Globus pallidus (tissue), 1 donor: Measurements from ENCODE around the gene SLC24A3.

ENCODE experiments used
- DNase-seq: peaks from one replicate; pipeline ENCODE4 v3.0.0-alpha.2; 2015; ENCODE audit warnings: low spot score

The SLC24A3 gene

GRCh38 chr20:19271879-19272651, 59.6 kb downstream of the SLC24A3 start:
- no peak for DNase-seq

- no peak for DNase-seq
Observed at GRCh38 chr20:19272976-19273654, 60.7 kb downstream of the SLC24A3 start.

DNA sequence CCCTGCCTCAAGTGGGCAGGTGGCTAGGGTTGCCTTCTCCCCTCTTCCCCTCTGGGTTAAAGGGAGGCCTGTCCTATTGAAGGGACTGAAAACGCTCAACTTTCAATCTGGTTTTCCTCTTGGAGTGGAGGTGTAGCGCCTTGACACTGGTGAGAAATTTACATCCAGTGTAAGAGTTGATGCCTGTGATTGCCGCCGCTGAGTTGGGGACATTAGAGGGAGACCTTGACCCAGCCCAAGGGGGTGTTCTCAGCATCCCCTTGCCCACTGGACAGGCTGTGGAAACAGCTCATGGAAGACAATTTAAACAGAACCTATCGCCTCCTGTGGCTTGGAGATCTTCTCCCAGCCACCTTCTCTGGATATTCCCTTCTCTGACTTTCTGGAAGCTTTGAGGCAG, 61.6 kb downstream of the SLC24A3 start:
- no peak for DNase-seq

GRCh38 chr20:19274412-19275015, 62.1 kb downstream of the SLC24A3 start:
- no peak for DNase-seq

DNA sequence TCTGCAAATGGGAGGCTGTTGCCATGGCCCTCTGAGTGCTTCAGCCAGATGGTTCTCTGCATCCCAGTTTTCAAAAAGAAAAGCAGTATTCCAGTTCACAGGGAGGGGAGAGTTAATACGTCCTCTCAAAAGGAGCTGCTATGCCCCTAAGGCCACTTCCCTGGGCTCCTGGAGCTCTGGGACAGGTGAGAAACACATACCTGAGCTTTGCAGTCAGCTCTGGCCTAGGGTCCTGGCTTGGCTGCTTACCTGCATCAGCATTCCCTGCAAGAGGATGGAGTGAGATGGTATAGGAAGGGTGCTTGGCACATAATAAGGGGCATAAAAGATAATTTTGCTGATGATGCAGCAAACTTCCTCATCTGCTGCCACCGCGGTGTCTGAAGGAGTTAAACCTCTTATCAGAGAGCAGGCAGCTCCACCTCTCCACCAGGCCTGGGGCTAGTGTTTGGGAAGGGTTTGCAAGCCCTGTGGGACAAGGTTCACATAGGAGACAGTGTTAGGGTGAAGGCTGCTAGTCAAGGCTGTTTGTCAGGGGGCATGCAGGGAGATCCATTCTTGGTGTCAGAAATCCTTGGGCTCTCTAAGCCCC, 62.7 kb downstream of the SLC24A3 start:
- DNase-seq, result no peak

DNA sequence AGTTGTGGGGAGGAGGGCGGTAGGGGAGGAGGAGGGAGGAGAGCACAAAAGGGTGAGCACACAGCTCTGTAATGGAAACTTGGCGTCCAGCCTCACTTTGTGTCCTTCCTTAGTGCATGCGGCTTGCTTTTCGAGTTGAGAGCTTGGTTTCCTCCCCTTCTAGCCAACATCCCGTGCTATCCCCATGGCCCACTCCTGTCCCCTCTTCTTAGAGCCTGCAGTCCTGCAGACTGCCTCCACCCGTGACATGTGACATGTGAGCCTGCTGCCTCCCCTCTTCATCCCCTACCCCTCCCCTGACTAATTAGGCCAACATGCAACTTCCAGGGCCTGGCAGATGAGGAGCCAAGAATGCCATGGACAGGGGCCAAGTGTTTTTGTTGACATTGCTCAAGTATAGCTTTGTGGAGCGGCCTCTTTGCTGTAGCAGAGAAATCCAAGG, 63.2 kb downstream of the SLC24A3 start:
- peak; percentile 58 for DNase-seq

GRCh38 chr20:19277381-19277780, 64.9 kb downstream of the SLC24A3 start:
- DNase-seq, result no peak

DNA sequence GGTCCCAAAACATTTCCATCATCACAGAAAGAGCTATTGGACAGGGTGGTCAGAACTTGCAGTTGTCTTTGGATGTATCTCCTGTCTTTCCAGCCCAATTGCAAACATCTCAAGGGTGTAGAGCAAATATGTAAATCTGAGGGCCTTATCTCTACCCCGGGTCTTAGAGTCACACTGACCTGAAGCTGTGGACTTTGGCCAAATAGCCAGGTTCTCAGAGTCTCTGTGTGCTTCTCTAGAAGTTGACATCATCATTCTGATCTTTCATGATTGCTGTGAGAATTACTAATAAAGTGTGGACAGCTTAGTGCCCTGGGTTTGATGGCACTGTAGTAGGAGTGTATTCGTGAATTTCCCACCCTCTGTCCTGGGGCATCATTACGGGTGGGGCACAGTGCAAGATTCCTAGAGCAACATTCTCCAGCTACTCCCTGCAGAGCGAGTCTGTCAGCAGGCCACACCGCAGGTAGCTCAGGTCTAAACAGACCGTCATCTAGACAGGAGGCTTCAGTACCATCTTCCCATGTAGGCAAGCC, 71.1 kb downstream of the SLC24A3 start:
- no peak for DNase-seq

DNA sequence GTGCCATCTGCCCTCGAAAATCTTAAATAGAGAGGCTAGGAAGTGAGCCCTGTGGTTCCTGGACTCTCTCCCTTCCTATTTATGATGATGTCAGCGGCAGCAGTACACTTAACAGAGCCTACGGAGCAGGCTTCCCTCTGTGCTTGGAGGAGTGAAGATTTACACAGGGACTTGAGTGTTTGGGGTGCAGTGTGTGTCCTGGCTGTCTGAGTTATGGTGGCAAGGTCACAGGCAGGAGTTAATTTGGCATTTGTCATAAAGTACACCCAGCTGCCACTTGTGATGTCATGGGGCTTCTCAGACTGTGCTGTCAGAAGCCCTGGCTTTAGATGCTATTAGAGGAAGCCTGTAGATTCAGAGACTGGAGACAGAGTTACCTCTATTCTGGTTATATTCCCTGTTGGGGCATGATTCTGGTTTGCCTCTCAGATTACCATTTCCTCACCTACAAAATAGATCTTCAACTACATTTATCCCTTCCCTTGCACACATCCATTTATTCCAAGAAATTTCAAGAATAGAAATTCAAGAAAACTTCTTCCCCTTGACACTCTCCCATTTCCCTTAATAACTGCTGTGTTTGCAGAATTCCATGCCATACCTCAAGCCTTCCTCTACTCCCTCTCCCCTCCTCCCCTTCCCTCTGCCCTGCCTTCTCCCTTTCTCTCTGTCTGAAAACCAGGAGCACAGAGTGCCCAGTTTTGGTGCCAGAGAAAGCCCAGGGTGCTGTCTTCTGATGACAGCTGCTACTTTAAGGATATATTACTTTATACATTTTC, 72.1 kb downstream of the SLC24A3 start:
- no peak for DNase-seq

DNA sequence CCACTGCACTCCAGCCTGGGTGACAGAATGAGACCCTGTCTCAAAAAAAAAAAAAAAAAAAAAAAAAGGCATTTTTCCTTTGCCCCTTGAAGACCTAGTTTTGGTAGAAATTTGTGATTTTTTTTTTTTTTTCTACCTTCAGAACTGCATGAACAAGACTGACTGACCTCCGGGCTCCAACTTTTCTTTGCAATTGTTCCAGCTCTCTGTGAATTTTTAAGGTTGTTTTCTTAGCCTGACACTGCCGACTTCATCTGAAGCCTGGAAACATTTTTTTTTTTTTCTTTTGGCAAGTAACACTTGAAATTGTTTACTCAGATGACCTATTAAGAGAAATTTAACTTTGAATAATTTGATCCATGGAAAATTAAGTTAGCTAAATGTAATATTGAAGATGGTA, 73.0 kb downstream of the SLC24A3 start:
- DNase-seq, result no peak

DNA sequence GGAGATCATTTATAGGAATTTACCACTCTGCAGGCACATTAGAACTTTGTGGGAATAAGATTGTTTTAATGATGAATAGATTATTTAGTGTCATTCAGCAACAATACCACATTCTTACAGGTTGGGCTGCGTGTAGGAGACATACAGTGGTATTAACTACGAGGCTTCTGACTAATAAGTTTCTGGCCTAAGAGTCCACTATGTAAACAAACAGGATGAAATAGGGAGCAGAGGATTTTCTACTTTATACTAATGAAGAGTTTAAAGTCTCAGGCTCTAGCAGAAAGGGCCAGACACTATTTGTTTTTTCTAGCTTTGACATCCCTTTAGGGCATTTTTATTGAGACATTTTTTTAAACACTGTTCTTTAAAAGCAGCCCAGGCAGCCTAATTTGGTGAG, 75.6 kb downstream of the SLC24A3 start:
- no peak for DNase-seq

DNA sequence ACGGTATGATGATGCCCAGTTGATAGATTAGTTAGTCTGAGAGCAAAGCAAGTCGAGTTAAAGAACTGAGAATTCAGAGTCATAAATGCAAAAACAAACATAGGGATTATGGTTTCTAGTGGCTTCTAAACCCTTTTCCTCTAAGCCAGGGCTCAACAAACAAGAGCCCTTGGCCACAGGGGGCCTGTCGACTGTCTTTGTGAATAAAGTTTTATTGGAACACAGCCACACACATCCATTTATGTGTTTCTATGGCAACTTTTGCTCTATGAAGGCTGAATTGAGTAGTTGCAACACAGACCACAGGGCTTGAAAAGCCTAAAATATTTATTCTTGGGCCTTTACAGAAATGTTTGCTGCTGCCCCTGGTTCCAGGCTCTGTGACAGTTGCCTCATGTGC, 76.2 kb downstream of the SLC24A3 start:
- DNase-seq, result no peak

GRCh38 chr20:19289451-19289850, 77.0 kb downstream of the SLC24A3 start:
- DNase-seq, result no peak

DNA sequence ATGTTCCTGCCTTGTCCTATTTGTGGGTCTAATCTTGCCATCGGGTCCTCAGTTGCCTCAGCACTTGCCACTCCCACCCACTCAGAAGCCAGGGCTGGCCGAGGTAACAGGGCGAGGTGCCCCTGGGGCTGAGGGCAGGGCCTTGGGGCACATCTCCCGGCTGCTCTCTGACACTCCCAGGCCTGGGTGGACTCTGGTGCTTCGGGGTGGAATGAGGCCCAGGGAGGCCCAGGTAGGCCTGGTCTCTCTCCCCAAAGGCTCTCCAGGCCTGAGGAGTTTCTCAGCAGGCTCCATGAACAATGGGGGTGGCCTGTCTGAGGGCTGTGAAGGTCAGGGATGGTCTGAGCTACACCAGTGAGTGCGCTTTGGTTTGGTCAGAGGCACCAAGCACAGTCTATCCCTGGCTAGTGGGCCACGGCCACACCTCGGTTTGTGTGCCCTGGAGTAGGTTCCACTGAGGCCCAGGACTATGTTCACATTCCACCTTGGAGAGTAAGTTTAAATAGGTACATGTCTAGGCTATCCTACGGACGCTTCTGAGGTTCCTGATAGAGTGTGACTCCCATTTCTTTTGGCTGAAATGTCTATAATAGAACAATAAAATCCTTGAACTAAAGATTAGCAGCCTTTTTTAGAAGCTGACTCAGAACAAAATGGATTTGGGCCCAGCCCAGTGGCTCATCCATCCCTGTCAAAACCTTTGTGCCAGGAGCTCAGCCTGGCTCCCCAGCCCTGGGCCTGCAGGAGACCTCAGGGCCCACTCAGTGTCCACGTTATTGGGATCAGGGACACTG, 78.8 kb downstream of the SLC24A3 start:
- DNase-seq, result no peak

DNA sequence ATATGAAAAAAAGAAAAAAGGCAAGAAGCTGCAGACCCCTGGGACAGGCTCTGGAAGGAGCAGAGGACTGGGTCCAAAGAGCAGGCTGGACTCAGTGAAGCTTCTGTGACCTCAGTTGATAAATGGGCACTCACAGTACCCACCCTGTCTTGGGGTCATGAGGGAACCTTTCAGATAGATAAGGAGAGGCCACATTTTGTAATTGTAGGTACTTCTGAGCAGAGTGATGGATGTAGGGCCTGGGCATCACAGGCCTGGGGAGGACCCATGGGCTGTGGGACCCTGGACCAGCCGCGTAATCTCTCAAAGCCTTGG, 79.3 kb downstream of the SLC24A3 start:
- DNase-seq, result no peak

- DNase-seq, result no peak
Observed at GRCh38 chr20:19292254-19292653, 79.8 kb downstream of the SLC24A3 start.

- no peak for DNase-seq
Observed at GRCh38 chr20:19295076-19295475, 82.6 kb downstream of the SLC24A3 start.

DNA sequence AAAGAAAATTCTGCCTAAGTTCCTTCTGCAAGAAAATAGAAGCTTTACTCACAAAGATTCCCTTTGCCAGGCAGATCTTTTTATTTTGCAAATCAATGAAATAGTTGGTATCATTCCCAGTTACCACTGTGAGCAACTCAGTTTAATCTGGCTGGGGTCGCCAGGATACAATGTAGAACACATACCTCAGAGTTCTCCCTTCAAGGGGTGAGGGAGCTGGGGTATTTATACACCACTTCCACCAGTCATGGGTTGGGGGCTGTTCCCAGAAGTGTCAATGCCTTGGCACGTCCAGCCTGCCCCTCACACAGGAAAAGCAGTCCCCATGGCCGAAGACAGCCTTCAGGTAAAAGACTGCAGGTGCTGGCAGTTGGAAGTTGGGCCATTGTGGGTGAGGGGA, 86.2 kb downstream of the SLC24A3 start:
- DNase-seq, result no peak

- no peak for DNase-seq
Observed at GRCh38 chr20:19300395-19300794, 88.0 kb downstream of the SLC24A3 start.

DNA sequence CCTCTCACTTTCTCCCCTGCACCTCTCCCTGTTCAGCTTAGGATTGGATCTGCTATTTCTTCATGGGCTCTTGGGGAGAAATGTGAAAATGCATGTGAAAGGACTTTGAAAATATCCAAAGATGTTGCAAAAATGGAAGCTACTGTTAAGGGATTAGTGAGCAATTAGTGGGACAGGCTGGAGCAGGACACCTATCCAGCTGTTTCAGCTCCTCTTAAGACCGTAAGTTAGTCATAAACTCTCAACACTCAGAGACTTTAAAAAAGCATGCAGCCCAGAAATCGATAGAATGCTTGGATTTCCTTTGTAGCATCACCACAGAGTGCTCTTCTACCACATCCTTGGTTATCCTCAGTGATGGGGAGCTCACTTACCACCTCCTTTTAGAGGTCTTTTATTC, 88.7 kb downstream of the SLC24A3 start:
- no peak for DNase-seq

GRCh38 chr20:19301843-19302242, 89.4 kb downstream of the SLC24A3 start:
- DNase-seq, result no peak
